ENCODE measurements around the gene TBXAS1.

DNA sequence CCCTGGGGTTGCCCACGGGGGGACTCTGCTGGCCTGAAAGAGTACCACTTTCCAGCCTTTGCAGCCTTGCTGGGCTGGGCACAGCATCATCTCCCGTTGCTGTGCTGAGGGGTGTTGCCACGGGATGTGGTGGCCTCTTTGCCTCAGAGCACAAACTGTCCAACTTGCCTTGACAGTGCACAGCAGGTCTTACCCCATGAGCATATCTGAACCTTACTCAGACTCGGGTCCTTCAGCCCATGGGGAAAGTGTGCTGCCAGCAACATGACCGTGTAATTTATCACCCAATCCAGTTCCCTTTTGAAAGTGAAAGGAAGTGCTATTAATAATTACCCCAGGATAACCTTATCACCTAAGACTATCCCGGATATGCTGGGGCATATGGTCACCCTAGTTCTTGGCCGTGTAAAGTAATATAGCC, 46.8 kb downstream of the TBXAS1 start:
- TF ChIP-seq, protein P1, sequence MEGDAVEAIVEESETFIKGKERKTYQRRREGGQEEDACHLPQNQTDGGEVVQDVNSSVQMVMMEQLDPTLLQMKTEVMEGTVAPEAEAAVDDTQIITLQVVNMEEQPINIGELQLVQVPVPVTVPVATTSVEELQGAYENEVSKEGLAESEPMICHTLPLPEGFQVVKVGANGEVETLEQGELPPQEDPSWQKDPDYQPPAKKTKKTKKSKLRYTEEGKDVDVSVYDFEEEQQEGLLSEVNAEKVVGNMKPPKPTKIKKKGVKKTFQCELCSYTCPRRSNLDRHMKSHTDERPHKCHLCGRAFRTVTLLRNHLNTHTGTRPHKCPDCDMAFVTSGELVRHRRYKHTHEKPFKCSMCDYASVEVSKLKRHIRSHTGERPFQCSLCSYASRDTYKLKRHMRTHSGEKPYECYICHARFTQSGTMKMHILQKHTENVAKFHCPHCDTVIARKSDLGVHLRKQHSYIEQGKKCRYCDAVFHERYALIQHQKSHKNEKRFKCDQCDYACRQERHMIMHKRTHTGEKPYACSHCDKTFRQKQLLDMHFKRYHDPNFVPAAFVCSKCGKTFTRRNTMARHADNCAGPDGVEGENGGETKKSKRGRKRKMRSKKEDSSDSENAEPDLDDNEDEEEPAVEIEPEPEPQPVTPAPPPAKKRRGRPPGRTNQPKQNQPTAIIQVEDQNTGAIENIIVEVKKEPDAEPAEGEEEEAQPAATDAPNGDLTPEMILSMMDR (IDR thresholded peaks at IDR 0.05; ENCODE audit: extremely low read depth in 1 of 2, insufficient read depth in 1 of 2, low read depth in 1 of 2, low read length in 2 of 2): no peak
- TF ChIP-seq POLR2A (IDR thresholded peaks at IDR 0.05; ENCODE audit: low read depth, low read length): no peak
